Mononuclear cell (primary cell): ENCODE data around the gene RPL11. TPM values are rescaled to one million over a fixed set of nuclear protein-coding genes. Genes with fewer than 3 reads are reported as not detected.
"Not testable (repeated sequence)": the region's sequence is repeated elsewhere in the genome, so short reads cannot be mapped to it uniquely, and the experiment has no call there.

Experiments used
- H3K27me3 ChIP-seq: 2 replicates; pipeline ENCODE4 v1.6.0; 2011; ENCODE audit warnings: low read length, control low read depth; ENCODE audit not compliant: insufficient read depth
- H3K4me1 ChIP-seq: 2 replicates; pipeline ENCODE4 v1.5.1; 2011; ENCODE audit warnings: mild to moderate bottlenecking, low read length, control low read depth; ENCODE audit not compliant: insufficient read depth
- H3K4me3 ChIP-seq: 2 replicates; pipeline ENCODE4 v1.5.1; 2011; ENCODE audit warnings: mild to moderate bottlenecking, low read length, moderate library complexity
- H3K9me3 ChIP-seq: 2 replicates; pipeline ENCODE4 v1.5.1; 2011; ENCODE audit warnings: low read depth, mild to moderate bottlenecking, control low read depth, low read length
- total RNA-seq: library from RNA; depleted of rRNA; stranded (reverse); fragments of >200 nt; gene quantifications from one replicate; pipeline ENCODE4 v1.2.3, GENCODE V29; 2012

RPL11 gene
- total RNA-seq, 1 donor = 2,123 TPM

DNA sequence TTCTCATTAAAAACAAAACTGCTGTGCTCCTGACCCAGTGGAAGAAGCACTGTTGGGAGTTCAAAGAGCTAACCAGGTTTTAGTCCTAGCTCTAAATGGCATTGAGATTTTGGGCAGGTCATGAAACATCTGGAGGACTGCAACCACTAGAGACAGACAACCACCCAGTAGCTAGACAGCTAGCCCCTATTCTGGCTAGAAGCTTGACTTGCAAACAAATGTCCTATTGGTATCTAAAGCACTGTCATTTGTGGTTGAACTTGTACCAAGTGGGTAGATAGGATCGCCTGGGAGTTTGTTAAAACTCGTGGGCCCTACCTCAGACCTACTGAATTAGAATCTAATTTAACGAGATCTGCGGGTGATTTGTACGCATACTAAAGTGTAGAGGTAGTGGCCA is 6.9 kb downstream of the RPL11 start:
- H3K4me3 ChIP-seq = no peak overlapping the region
- H3K9me3 ChIP-seq = no peaks in the 10 kb centered on the region
- H3K27me3 ChIP-seq = no peaks in the 10 kb centered on the region
- peaks cover 33% of the 10 kb centered on the region for H3K4me1 ChIP-seq

DNA sequence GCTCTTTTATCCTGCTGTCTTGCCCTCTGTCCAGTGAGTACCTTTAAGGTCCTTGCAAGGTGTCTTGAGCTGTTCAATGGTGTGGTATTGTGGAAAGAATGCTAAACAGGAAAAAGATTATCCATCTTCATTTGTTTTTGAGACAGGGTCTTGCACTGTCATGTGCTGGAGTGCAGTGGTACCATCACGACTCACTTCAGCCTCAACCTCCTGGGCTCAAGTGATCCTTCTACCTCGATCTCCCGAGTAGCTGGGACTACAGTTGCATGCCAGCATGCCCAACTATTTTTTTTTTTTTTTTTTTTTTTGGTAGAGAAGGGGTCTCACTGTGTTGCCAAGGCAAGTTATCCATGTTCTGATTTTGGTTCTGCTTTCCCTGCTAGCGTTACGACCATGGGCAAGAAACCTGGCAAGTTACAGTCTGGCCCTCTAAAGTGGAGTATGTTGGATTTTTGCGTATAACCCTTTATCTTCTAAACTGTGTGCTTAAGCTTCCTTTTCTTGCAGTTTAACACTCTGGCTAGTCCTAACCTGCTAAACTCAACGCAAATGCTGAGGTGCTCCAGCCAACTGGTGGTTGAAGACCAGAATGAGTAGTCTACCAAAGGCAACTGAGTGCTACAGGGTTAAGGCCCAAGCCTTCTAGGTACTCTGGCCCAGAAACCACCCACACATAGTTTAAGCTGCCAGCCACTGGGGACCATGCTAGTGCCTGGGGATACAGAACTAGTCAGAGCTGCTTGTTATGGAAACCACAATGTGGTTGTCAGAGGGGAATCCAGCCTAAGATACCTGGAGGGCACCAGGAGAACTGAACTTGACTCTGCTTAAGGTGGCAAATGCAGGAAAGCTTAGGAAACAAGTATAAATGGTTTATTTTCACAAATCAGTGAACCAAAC is 7.9 kb downstream of the RPL11 start:
- Histone ChIP-seq H3K27me3 (no peaks in the 10 kb centered on the region), H3K4me1 (peaks cover 22% of the 10 kb centered on the region), H3K9me3 (no peaks in the 10 kb centered on the region), H3K4me3 (no peak overlapping the region)

DNA sequence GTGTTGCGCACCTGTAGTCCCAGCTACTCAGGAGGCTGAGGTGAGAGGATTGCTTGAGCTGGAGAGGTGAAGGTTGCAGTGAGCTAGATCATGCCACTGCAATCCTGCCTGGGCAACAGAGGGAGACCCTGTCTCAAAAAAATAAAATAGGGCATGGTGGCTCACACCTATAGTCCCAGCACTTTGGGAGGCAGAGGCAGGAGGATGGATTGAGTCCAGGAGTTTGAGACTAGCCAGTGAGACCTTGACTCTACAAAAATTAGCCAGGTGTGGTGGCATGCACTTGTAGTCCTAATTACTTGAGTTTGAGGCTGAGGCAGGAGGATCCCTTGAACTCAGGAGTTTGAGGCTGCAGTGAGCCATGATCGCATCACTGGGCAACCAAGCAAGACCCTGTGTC is 9.7 kb downstream of the RPL11 start:
- H3K9me3 ChIP-seq = no peaks in the 10 kb centered on the region
- no peak overlapping the region for H3K4me3 ChIP-seq
- H3K4me1 ChIP-seq = peaks cover 10% of the 10 kb centered on the region
- no peaks in the 10 kb centered on the region for H3K27me3 ChIP-seq

DNA sequence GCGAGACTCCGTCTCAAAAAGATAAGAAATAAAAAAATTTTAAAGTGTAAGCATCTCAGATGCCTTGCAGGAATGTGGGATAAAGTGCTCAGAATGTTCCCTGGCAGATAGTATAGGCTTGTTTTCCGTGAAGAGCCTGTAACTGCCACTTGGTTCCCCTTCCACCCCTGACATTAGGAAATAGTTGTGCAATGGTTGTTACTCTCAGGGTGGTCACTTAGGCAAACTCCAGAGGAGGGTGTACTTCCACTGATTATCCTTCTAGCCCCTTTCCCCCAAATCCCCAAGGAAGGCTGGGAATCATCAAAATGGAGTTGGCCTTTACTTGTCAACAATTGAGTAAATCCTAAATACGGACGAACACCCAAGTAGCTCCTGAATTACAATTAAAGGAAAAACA is 10.4 kb downstream of the RPL11 start:
- no peak overlapping the region for H3K4me3 ChIP-seq
- H3K9me3 ChIP-seq = no peaks in the 10 kb centered on the region
- no peaks in the 10 kb centered on the region for H3K27me3 ChIP-seq
- H3K4me1 ChIP-seq = peaks cover 10% of the 10 kb centered on the region

DNA sequence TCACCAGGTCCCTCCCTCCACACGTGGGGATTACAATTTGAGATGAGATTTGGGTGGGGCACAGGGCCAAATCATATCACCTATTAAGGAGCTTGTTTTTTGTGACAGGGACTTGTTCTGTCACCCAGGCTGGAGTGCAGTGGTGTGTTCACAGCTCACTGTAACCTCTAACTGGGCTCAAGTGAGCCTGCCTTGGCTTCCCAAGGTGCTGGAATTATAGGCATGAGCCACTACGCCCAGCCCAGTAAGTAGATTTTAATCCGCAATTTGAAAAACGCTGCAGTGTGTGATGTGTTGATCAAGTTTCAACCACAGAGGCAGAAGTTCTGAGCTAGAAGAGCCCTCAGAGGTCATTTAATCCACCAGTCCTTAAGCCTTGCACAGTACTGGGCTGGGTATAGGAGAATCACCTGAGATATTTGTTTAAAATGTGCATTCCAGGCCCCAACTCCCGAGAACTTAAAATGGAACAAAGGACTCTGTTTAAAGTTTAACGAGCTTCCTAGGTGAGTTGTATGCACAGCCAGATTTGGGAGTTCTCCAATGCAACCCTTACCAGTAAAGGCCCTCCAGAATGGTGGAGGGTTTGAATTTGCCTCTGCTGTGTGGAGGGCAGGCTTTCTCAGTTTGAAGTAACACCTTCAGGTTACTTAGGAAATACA is 13.4 kb downstream of the RPL11 start:
- no peaks in the 10 kb centered on the region for H3K9me3 ChIP-seq
- no peak overlapping the region for H3K4me3 ChIP-seq
- peaks cover 10% of the 10 kb centered on the region for H3K4me1 ChIP-seq
- H3K27me3 ChIP-seq = no peaks in the 10 kb centered on the region

DNA sequence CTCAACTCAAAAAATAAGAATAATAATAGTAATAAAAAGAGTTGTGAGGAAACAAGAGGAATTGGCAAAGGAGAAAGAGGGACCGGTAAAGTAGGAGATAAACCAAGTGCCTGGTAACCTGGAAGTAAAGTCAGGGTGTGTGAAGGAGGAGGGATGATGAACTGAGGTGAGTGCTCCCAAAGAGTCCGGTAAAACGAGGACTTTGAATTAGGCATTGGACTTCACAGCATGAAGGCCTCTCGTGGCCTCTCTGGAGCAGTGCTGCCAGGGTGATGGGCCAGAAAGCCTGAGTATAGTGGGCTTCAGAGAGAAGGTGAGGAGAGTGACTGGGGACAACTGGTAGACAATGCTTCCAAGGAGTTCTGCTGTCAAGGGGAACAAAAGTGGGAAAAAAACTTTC is 17.6 kb downstream of the RPL11 start:
- H3K4me1 ChIP-seq = no peaks in the 10 kb centered on the region
- no peaks in the 10 kb centered on the region for H3K9me3 ChIP-seq
- no peak overlapping the region for H3K4me3 ChIP-seq
- no peaks in the 10 kb centered on the region for H3K27me3 ChIP-seq

DNA sequence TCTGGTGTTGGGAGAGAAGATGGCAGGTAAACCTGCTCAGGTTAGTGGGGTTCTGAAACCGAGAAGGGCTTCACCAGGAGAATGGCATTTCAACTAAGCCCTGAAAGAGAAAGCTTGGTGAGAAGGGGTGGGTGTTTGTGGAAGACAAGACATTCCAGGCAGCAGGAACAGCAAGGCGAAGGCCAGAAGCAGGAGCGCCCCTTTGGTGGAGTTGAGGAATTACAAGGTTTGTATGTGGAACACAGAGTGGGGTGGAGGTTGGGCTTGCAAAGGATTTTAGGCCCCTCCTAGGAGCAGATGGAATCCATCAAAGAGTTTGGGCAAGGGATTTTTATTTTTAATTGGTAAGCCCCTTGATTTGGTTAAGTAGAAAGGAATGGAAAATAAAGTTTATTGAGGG is 26.9 kb downstream of the RPL11 start:
- Histone ChIP-seq H3K4me3 (no peak overlapping the region), H3K9me3 (no peaks in the 10 kb centered on the region), H3K4me1 (no peaks in the 10 kb centered on the region), H3K27me3 (no peaks in the 10 kb centered on the region)

DNA sequence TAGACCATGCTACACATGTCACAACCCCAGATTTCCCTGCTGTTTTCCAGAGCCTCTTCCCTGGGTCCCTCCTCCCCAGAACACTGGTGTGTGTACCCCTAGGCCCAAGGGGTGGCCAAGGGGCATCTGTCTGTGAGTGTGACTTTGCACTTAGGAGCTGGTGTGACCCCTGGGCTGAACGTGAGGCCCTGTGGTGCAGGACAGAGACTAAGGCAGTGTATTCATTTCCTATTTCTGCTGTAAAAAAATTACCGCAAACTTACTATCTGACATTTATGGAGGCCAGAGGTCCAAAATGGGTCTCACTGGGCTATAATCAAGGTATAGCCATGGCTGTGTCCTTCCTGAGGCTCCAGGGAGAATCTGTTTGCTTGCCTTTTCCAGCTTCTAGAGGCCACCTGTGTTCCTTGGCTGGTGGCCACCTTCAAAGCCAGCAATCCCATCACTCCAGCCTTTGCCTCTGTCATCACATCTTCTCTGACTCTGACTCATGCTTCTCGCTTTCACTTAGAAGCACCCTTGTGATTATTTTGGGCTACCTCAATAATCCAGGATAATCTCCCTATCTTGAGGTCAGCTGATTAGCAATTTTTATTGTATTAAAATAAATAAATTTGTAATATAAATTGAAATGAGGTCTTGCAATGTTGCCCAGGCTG is 27.7 kb downstream of the RPL11 start:
- H3K4me3 ChIP-seq = no peak overlapping the region
- no peaks in the 10 kb centered on the region for H3K27me3 ChIP-seq
- H3K4me1 ChIP-seq = no peaks in the 10 kb centered on the region
- no peaks in the 10 kb centered on the region for H3K9me3 ChIP-seq

DNA sequence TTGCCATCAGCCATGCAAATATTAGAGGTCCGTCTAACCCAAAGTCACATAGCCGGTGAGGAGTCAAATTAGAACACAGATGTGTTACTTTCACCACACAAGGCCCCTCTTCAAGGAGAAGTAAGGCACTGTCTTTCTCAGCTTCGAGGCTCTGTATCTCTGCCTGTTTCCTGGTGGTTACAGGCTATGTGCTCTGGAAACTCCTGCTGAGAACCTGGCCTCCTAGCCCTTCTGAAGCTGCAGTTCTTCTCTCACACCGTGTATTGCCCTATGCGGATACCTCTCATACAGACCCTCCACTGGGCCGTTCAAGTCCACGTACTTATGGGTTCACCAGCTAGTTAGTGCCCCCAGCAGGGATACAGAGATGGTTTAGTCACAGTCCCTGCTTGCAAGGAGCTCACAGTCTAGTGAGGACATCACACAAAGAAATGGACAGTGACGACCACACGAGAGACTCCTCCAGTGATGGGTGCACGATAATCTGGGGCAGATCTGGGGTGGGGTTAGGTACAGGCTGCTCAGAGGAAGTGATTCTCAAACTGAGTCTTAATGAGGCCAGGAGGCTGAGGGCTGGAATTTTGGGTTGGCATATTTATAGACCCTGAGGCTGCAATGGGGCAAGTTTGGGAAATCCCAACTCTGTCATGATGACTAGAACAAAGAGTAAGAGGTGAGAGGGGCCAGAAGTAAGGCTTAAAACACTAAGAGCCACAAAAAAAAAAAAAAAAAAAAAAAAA is 28.8 kb downstream of the RPL11 start:
- Histone ChIP-seq H3K4me3 (no peak overlapping the region), H3K27me3 (no peaks in the 10 kb centered on the region), H3K9me3 (no peaks in the 10 kb centered on the region), H3K4me1 (no peaks in the 10 kb centered on the region)

DNA sequence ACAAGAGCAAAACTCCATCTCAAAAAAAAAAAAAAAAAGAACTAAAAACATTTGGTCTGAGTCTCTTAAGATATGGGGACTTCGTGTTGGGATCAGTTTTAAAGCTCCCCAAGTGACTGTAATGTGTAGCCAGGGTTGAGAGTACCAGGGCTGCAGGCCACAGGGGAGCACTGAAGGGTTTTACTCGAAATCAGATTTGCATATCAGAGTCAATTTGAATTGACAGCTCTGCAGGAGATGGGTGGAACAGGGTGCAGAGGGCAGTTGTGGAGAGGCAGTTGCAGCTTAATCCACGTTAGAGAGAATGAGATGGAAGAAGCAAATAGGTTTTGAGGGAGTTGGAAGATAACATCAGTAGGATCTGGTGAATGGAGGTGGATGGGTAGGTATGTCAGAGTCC is 31.0 kb downstream of the RPL11 start:
- Histone ChIP-seq H3K4me1 (peaks cover 14% of the 10 kb centered on the region), H3K27me3 (no peaks in the 10 kb centered on the region), H3K4me3 (no peak overlapping the region), H3K9me3 (no peaks in the 10 kb centered on the region)

DNA sequence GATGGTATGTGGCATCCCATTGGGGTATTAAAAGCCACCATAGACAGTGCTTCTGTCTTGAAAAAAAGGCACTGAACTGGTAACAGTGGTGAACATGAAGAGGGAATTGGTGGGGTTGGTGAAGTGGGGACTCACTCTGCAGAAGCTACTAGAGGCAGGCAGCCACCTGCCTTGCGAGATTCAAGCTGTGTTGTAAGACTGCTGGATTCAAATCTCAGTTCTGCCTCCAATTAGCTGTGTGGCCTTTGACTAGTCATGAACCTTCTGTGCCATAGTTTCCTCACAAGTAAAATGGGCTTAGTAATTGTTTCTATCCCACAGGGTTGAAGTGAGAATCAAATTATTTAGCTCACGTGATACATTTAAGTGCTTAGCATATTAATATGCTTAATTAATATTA is 35.1 kb downstream of the RPL11 start:
- no peaks in the 10 kb centered on the region for H3K27me3 ChIP-seq
- H3K9me3 ChIP-seq = no peaks in the 10 kb centered on the region
- no peak overlapping the region for H3K4me3 ChIP-seq
- peaks cover 40% of the 10 kb centered on the region for H3K4me1 ChIP-seq

DNA sequence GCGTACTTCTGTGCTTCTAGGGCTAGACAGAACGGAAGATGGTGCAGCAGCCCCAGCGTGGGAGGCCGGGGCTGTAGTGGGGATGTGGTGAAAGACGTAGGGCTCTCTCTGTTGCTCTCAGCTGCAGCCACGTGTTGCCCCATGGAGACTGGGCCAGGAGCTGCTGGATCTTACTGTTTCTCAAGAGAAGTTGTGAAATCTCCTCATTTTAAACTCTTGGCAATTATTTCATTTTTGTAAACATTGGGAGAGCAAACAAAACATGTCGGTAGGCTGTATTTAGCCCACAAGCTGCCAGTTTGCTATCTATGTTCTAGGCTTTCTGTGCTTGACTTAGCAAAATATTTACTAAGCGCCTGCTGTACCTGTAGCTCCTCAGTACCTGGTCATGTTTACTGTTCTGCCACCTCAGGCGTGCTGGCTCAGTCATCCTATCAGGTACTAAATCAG is 35.8 kb downstream of the RPL11 start:
- no peak overlapping the region for H3K4me3 ChIP-seq
- no peaks in the 10 kb centered on the region for H3K27me3 ChIP-seq
- H3K4me1 ChIP-seq = peaks cover 40% of the 10 kb centered on the region
- H3K9me3 ChIP-seq = no peaks in the 10 kb centered on the region

DNA sequence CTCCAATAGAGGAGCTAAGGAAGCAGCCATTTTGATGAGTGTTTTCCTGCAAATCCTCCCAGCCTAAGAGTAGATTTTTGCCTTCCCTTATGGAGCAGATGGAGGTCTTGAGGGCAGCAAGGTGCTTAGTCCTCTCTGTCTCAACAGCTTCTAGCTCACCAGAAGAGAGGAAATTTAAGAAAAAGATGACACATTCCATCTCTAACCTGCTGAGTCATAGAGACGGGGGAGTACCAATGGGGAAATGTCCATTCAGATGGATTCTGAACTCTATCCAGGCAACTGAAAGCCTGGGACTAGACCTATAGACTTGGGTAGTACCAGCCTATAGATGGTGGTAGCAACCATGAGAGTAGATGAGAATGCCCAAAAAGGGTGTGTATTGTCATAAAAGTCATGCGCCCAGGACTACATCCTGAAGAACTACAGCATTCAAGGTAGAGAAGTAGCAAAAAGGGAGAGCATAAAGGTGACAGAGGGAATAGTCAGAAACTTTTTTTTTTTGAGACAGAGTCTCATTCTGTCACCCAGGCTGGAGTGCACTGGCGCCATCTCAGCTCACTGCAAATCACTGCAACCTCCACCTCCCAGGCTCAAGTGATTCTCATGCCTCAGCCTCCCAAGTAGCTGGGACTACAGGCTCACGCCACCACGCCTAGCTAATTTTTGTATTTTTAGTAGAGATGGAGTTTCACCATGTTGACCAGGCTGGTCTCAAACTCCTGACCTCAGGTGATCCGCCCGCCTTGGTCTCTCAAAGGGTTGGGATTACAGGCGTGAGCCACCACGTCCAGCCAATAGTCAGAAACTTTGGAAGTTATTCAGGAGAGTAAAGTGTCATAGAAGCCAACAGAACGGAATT is 41.0 kb downstream of the RPL11 start:
- Histone ChIP-seq H3K27me3 (no peaks in the 10 kb centered on the region), H3K9me3 (no peaks in the 10 kb centered on the region), H3K4me1 (peaks cover 27% of the 10 kb centered on the region), H3K4me3 (no peak overlapping the region)

DNA sequence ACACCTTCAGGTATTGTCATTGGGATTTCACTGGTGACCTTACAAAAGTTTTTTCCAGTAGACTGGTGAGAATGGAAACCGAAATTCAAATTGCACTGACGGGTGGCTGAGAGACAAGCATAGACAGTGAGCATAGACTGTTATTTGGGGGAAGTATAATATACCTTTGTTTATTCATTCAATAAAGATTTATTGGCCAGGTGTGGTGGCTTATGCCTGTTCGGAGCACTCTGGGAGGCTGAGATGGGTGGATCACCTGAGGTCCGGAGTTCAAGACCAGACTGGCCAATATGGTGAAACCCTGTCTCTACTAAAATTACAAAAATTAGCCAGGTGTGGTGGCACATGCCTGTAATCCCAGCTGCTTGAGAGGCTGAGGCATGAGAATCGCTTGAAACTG is 41.7 kb downstream of the RPL11 start:
- H3K4me1 ChIP-seq = peaks cover 20% of the 10 kb centered on the region
- H3K9me3 ChIP-seq, H3K4me3 ChIP-seq, H3K27me3 ChIP-seq: not testable (repeated sequence)
